Stimulated activated naive CD8-positive, alpha-beta T cell treated with anti-CD3 and anti-CD28 coated beads, Interleukin-15, Interleukin-2, amounts not matched to agents 100 ng/mL and 50 ng/mL, for 24 hours (primary cell): Measurements from ENCODE around the gene SLC3A2.

Source experiments
- H3K27ac Mint-ChIP-seq: one replicate; pipeline ENCODE4 v1.8.0; 2021; ENCODE audit warnings: mild to moderate bottlenecking, mixed read lengths
- H3K27me3 Mint-ChIP-seq: one replicate; pipeline ENCODE4 v1.8.0; 2021; ENCODE audit warnings: mixed read lengths
- H3K36me3 Mint-ChIP-seq: one replicate; pipeline ENCODE4 v1.8.0; 2021; ENCODE audit warnings: low read depth, mixed read lengths
- H3K4me1 Mint-ChIP-seq: one replicate; pipeline ENCODE4 v1.8.0; 2021; ENCODE audit warnings: low read depth, mixed read lengths
- H3K4me3 Mint-ChIP-seq: one replicate; pipeline ENCODE4 v1.8.0; 2021; ENCODE audit warnings: mild to moderate bottlenecking, mixed read lengths
- H3K9me3 Mint-ChIP-seq: one replicate; pipeline ENCODE4 v1.8.0; 2021; ENCODE audit warnings: mixed read lengths

Gene SLC3A2

GRCh38 chr11:62883673-62884072 is 3.0 kb downstream of the SLC3A2 start:
- Mint-ChIP-seq H3K27me3 (no peaks in the 10 kb centered on the region), H3K9me3 (no peaks in the 10 kb centered on the region), H3K36me3 (peaks cover 81% of the 10 kb centered on the region), H3K4me1 (peaks cover 62% of the 10 kb centered on the region), H3K4me3 (peak overlapping the region; percentile 100), H3K27ac (peak overlapping the region; percentile 100)

- H3K27ac Mint-ChIP-seq, result peak overlapping the region; percentile 50
- H3K4me3 Mint-ChIP-seq, result peak overlapping the region; percentile 71
- no peaks in the 10 kb centered on the region for H3K27me3 Mint-ChIP-seq
- H3K36me3 Mint-ChIP-seq, result peaks cover 94% of the 10 kb centered on the region
- H3K4me1 Mint-ChIP-seq, result peaks cover 63% of the 10 kb centered on the region
- H3K9me3 Mint-ChIP-seq, result no peaks in the 10 kb centered on the region
Observed at GRCh38 chr11:62885137-62885750, 4.5 kb downstream of the SLC3A2 start.

DNA sequence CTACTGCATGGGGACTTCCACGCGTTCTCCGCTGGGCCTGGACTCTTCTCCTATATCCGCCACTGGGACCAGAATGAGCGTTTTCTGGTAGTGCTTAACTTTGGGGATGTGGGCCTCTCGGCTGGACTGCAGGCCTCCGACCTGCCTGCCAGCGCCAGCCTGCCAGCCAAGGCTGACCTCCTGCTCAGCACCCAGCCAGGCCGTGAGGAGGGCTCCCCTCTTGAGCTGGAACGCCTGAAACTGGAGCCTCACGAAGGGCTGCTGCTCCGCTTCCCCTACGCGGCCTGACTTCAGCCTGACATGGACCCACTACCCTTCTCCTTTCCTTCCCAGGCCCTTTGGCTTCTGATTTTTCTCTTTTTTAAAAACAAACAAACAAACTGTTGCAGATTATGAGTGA is 7.7 kb downstream of the SLC3A2 start:
- Mint-ChIP-seq H3K27ac (no peak overlapping the region), H3K9me3 (no peaks in the 10 kb centered on the region), H3K27me3 (no peaks in the 10 kb centered on the region), H3K4me1 (peaks cover 42% of the 10 kb centered on the region), H3K4me3 (no peak overlapping the region), H3K36me3 (peaks cover 64% of the 10 kb centered on the region)

DNA sequence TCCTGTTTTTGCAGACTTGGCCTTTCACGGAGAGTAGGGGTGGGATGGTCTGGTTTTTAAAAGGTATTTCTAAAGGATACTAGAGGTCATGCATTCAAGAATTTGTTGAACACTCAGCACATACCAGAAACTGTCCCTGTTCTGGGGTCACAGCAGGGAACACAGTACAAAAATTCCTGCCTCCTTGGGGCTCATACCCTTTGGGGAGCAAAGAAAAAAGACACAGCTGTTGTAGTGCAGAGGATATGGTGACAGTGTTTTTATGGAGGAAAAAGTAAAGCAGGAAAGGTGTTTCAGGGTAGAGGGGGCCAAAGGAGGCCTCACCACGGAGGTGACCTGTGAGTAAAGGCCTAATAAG is 8.4 kb downstream of the SLC3A2 start:
- peaks cover 35% of the 10 kb centered on the region for H3K4me1 Mint-ChIP-seq
- H3K36me3 Mint-ChIP-seq, result peaks cover 57% of the 10 kb centered on the region
- H3K4me3 Mint-ChIP-seq, result no peak overlapping the region
- no peaks in the 10 kb centered on the region for H3K27me3 Mint-ChIP-seq
- H3K27ac Mint-ChIP-seq, result peak overlapping the region; percentile 57
- no peaks in the 10 kb centered on the region for H3K9me3 Mint-ChIP-seq

GRCh38 chr11:62889484-62890437 is 9.1 kb downstream of the SLC3A2 start:
- H3K36me3 Mint-ChIP-seq, result peaks cover 52% of the 10 kb centered on the region
- peaks cover 30% of the 10 kb centered on the region for H3K4me1 Mint-ChIP-seq
- peak overlapping the region; percentile 57 for H3K27ac Mint-ChIP-seq
- H3K4me3 Mint-ChIP-seq, result no peak overlapping the region
- no peaks in the 10 kb centered on the region for H3K27me3 Mint-ChIP-seq
- no peaks in the 10 kb centered on the region for H3K9me3 Mint-ChIP-seq

DNA sequence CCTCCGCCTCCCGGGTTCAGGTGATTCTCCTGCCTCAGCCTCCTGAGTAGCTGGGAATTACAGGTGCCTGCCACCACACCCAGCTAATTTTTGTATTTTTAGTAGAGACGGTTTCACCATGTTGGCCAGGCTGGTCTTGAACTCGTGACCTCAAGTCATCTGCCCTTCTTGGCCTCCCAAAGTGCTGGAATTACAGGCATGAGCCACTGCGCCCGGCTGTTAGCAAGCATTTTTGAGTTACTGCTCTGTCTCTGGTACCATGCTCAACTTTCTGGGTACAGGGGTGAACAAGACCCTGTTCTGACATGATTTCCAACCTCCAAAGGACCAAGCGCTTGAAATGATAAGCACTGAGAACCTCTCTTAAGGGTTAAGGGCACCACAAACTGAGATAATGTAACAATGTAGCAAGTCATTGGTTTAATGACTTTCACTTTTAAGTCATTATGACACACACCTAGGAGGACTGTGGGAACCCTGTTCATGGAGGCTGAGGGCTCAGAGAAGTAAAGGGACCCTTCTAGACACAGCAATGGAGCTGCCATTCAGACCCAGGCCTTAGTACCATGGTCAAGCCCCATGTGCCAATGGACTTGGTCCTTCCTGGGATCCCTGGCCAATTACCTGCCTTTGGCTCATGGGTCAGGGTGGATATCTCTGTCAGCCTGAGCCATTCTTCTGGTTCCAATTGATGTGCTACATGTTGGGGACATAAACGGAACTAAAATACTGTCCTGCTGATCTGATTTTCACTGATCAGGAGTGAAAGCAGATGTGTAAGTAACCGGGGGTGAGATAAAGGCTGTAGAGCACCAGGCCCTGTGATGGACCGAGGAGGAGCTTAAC is 11.6 kb downstream of the SLC3A2 start:
- Mint-ChIP-seq H3K27me3 (peaks cover under 1% of the 10 kb centered on the region), H3K9me3 (no peaks in the 10 kb centered on the region), H3K4me1 (peaks cover 17% of the 10 kb centered on the region), H3K27ac (no peak overlapping the region), H3K4me3 (no peak overlapping the region), H3K36me3 (peaks cover 28% of the 10 kb centered on the region)

GRCh38 chr11:62895501-62895900 is 14.8 kb downstream of the SLC3A2 start:
- no peak overlapping the region for H3K27ac Mint-ChIP-seq
- no peak overlapping the region for H3K4me3 Mint-ChIP-seq
- no peaks in the 10 kb centered on the region for H3K9me3 Mint-ChIP-seq
- H3K27me3 Mint-ChIP-seq, result peaks cover 10% of the 10 kb centered on the region
- H3K4me1 Mint-ChIP-seq, result peaks cover 3% of the 10 kb centered on the region
- no peaks in the 10 kb centered on the region for H3K36me3 Mint-ChIP-seq

- Mint-ChIP-seq H3K27ac (no peak overlapping the region), H3K27me3 (peaks cover 11% of the 10 kb centered on the region), H3K9me3 (no peaks in the 10 kb centered on the region), H3K4me3 (no peak overlapping the region), H3K4me1 (peaks cover 3% of the 10 kb centered on the region), H3K36me3 (no peaks in the 10 kb centered on the region)
Observed at GRCh38 chr11:62896049-62896448, 15.4 kb downstream of the SLC3A2 start.

DNA sequence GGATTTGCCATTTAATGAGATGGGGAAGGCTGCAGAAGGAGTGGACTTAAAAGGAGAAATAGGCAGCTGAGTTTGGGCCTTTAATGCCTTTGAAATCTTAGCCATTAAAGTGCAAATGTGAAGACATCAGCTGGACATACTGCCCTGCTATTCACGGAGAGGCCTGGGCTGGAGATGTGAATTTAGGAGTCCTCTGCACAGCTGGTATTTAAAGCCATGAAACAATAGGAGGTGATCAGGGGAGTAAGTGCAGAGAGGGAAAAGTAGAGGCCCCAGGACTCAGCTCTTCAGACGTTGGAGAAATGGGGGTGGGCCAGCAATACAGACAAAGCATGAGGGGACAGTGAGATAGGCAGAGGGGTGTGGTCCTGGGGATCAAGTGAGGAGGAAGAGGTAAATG is 16.6 kb downstream of the SLC3A2 start:
- H3K27me3 Mint-ChIP-seq, result peaks cover 11% of the 10 kb centered on the region
- H3K27ac Mint-ChIP-seq, result no peak overlapping the region
- H3K4me1 Mint-ChIP-seq, result peaks cover 1% of the 10 kb centered on the region
- H3K9me3 Mint-ChIP-seq, result no peaks in the 10 kb centered on the region
- H3K4me3 Mint-ChIP-seq, result no peak overlapping the region
- no peaks in the 10 kb centered on the region for H3K36me3 Mint-ChIP-seq

- Mint-ChIP-seq H3K36me3 (no peaks in the 10 kb centered on the region), H3K4me3 (no peak overlapping the region), H3K27ac (no peak overlapping the region), H3K9me3 (no peaks in the 10 kb centered on the region), H3K4me1 (peaks cover 7% of the 10 kb centered on the region), H3K27me3 (peaks cover 11% of the 10 kb centered on the region)
Observed at GRCh38 chr11:62898027-62898426, 17.3 kb downstream of the SLC3A2 start.

DNA sequence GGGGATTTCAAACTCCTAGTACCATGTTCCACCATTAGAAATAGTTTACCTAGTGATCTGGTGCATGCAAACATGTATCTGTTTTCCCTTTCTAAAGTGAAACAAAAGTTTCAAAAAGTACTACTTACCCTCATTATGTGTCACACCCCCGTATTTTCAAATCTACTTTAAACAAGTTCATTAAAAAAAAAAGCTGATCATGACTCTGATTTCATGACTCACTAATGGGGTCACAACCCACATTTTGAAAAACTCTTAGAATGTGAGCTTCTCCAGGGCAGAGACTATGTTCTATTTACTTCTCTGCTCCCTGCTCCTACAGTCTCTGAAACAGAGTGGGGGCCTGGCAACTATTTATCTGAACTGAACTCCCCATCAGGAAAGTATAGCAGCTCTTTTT is 22.2 kb downstream of the SLC3A2 start:
- Mint-ChIP-seq H3K9me3 (no peaks in the 10 kb centered on the region), H3K27ac (no peak overlapping the region), H3K4me3 (no peak overlapping the region), H3K27me3 (peaks cover 26% of the 10 kb centered on the region), H3K36me3 (no peaks in the 10 kb centered on the region), H3K4me1 (peaks cover 12% of the 10 kb centered on the region)

- peaks cover 12% of the 10 kb centered on the region for H3K4me1 Mint-ChIP-seq
- no peaks in the 10 kb centered on the region for H3K36me3 Mint-ChIP-seq
- no peak overlapping the region for H3K4me3 Mint-ChIP-seq
- peaks cover 24% of the 10 kb centered on the region for H3K27me3 Mint-ChIP-seq
- H3K9me3 Mint-ChIP-seq, result no peaks in the 10 kb centered on the region
- no peak overlapping the region for H3K27ac Mint-ChIP-seq
Observed at GRCh38 chr11:62905296-62905695, 24.6 kb downstream of the SLC3A2 start.

GRCh38 chr11:62905927-62906531 is 25.3 kb downstream of the SLC3A2 start:
- Mint-ChIP-seq H3K4me1 (peaks cover 12% of the 10 kb centered on the region), H3K27me3 (peaks cover 21% of the 10 kb centered on the region), H3K4me3 (no peak overlapping the region), H3K36me3 (no peaks in the 10 kb centered on the region), H3K9me3 (no peaks in the 10 kb centered on the region), H3K27ac (no peak overlapping the region)

DNA sequence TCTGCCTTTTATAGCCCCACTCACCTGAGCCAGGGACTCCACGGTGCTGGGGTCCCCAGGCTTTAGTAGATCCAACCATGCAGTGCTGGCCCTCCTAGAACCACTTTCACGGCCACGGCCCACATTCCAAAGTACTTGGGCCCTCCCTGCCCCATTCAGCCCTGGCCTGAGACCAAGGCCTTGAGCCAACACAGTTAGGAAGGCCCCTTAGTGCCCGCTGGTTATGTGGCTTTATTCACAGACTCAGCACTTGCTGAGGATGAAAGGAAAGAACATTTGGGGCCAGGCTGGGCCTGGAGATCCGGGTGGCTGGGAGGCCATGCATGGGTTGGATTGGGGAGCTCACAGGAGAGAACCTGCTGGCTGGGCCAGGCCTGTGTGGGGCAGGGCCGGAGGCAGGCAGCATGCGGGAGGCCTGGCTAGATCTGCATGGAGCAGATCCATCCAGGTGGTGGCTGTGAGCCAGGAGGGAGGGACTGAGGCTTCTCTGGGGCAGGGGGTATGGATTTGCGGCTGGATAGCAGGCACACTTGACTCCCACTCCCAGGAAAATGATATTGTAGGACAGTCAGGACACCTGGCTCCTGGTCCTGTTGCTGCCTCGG is 27.9 kb downstream of the SLC3A2 start:
- H3K36me3 Mint-ChIP-seq, result no peaks in the 10 kb centered on the region
- H3K9me3 Mint-ChIP-seq, result no peaks in the 10 kb centered on the region
- H3K27me3 Mint-ChIP-seq, result peaks cover 24% of the 10 kb centered on the region
- H3K4me3 Mint-ChIP-seq, result no peak overlapping the region
- no peak overlapping the region for H3K27ac Mint-ChIP-seq
- peaks cover 3% of the 10 kb centered on the region for H3K4me1 Mint-ChIP-seq
